ENCODE results near the gene TSPAN13.

DNA sequence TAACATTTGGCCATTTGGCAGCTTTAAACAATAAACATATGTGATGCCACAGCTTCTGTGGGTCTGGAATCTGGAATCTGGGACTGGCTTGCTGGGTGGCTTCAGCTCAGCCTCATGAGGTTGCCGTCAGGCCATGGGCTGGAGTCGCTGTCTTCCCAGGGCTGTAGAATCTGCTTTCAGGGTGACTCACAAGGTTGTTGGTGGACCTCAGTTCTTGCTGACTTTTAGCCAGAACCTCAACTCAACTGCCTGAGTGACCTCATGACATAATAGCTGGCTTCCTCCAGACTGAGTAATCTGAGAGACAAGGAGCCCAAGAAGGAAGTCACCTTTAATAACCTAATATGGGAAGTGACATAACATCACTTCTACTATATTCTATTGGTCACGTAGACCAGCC lies 44.6 kb upstream of the TSPAN13 start:
- TF ChIP-seq SRF (IDR thresholded peaks at IDR 0.05; ENCODE audit: low read depth, low read length) (no peak), SIX5 (IDR thresholded peaks at IDR 0.05; ENCODE audit: low read depth, low read length) (no peak), MAFK (IDR thresholded peaks at IDR 0.05; ENCODE audit: low read depth, low read length) (no peak)
